GM12878 (cell line): ENCODE results near the gene TUBB3. TPM values are rescaled to one million over a fixed set of nuclear protein-coding genes. Genes with fewer than 3 reads are reported as not detected.

Source experiments
- ATAC-seq: fragments of 200-7000 bp; cut with Tn5 transposase; 3 replicates; pipeline ENCODE4 v1.9.1; 2020; ENCODE audit warnings: mild to moderate bottlenecking, moderate library complexity
- BruUV-seq: library from RNA; stranded (reverse); fragments of 400-500 nt; replicated peaks from 2 replicates; lab custom pipeline; 2021; lab: Mats Ljungman, UMichigan
- CTCF ChIA-PET: fragments of 300-600 bp; sonication (Branson Sonifier 250); formaldehyde crosslinking; extraction: SDS; loops from one replicate; lab custom pipeline; 2021; ENCODE audit warnings: inconsistent platforms; lab: Yijun Ruan, JAX
- POLR2A ChIA-PET: fragments of 350-600 bp; formaldehyde crosslinking; extraction: SDS; loops from one replicate; lab custom pipeline; 2021; ENCODE audit warnings: inconsistent platforms; lab: Charles Lee
- RAD21 ChIA-PET: fragments of 300-600 bp; sonication (Branson Sonifier 250); formaldehyde crosslinking; loops from one replicate; lab custom pipeline; 2023; ENCODE audit warnings: antibody characterized with exemption; ENCODE audit not compliant: unreplicated experiment; lab: Charles Lee
- SMC1A ChIA-PET: fragments of 300-600 bp; sonication (Branson Sonifier 250); formaldehyde crosslinking; loops from one replicate; lab custom pipeline; 2023; ENCODE audit not compliant: unreplicated experiment, uncharacterized antibody; lab: Charles Lee
- DNase-seq: peaks from one replicate; pipeline ENCODE4 v3.0.0-alpha.2; 2011; ENCODE audit warnings: low read depth, low spot score
- FAIRE-seq: peaks from 3 replicates; lab custom pipeline; 2011; peaks lifted over from hg19 to GRCh38; lab: Jason Lieb, UNC
- H2AFZ ChIP-seq: 2 replicates; pipeline ENCODE4 v1.6.0; 2011; ENCODE audit warnings: low read depth, low read length, control low read depth; ENCODE audit not compliant: control insufficient read depth
- H3K27ac ChIP-seq: 2 replicates; pipeline ENCODE4 v1.5.1; 2011; ENCODE audit warnings: control low read depth; ENCODE audit not compliant: control insufficient read depth, insufficient read depth
- H3K27me3 ChIP-seq, 2 experiments: replicated peaks in 1 of 2; 2 replicates each; pipeline versions ENCODE4 v1.6.0 to v1.6.1; 2011; ENCODE audit warnings: low read length in 1 of 2; ENCODE audit not compliant: control insufficient read depth in 2 of 2, insufficient read depth in 2 of 2
- H3K36me3 ChIP-seq, 2 experiments: 2 replicates each; pipeline ENCODE4 v1.5.1; 2011; ENCODE audit warnings: low read length in 1 of 2; ENCODE audit not compliant: control insufficient read depth in 2 of 2, insufficient read depth in 2 of 2
- H3K4me1 ChIP-seq: 2 replicates; pipeline ENCODE4 v1.6.1; 2011; ENCODE audit warnings: mild to moderate bottlenecking, low read length, moderate library complexity, mixed read lengths; ENCODE audit not compliant: control insufficient read depth, insufficient read depth
- H3K4me2 ChIP-seq: 2 replicates; pipeline ENCODE4 v1.6.0; 2011; ENCODE audit warnings: control low read depth; ENCODE audit not compliant: control insufficient read depth, insufficient read depth
- H3K4me3 ChIP-seq: fragments of 200-600 bp; sonication (generic); 2 replicates; pipeline ENCODE4 v1.5.1; 2016
- H3K79me2 ChIP-seq: 2 replicates; pipeline ENCODE4 v1.6.0; 2011; ENCODE audit warnings: low read length; ENCODE audit not compliant: control insufficient read depth, insufficient read depth
- H3K9ac ChIP-seq: 2 replicates; pipeline ENCODE4 v1.8.0; 2011; ENCODE audit warnings: low read length, control low read depth, mixed read lengths; ENCODE audit not compliant: control insufficient read depth, insufficient read depth
- H3K9me3 ChIP-seq: replicated peaks from 3 replicates; pipeline ENCODE4 v1.5.1; 2011; ENCODE audit warnings: mild to moderate bottlenecking, low read length; ENCODE audit not compliant: control insufficient read depth, insufficient read depth
- H4K20me1 ChIP-seq: 2 replicates; pipeline ENCODE4 v1.6.0; 2011; ENCODE audit not compliant: control insufficient read depth, insufficient read depth
- BHLHE40 ChIP-seq, 2 experiments: fragments of 450-650 bp in 1 of 2; IDR thresholded peaks; 2 replicates each; pipeline ENCODE4 v1.6.1; 2011 to 2017; ENCODE audit warnings: low read depth in 2 of 2, borderline replicate concordance in 1 of 2, improper control_type of control experiment in 1 of 2, low read length in 1 of 2, mild to moderate bottlenecking in 1 of 2
- HCFC1 ChIP-seq: fragments of 150-350 bp; IDR thresholded peaks from 2 replicates; pipeline ENCODE4 v1.6.1; 2014; ENCODE audit warnings: low read length
- MXI1 ChIP-seq: fragments of 150-350 bp; IDR thresholded peaks from 2 replicates; pipeline ENCODE4 v1.6.1; 2011; ENCODE audit warnings: low read depth, mild to moderate bottlenecking, inconsistent platforms, low read length, improper control_type of control experiment
- RBBP5 ChIP-seq: fragments of 200-600 bp; sonication (generic); conservative IDR thresholded peaks from 2 replicates; pipeline ENCODE4 v1.6.1; 2016
- WGBS: methylation state at CpG from one replicate; pipeline ENCODE4 v1.1.6; 2016; ENCODE audit warnings: low lambda C conversion rate; ENCODE audit not compliant: insufficient replicate concordance, insufficient coverage; ENCODE audit errors: missing lambda C conversion rate; 5-methylcytosine and 5-hydroxymethylcytosine counted together
- in situ Hi-C: fragments of 300-500 bp; cut with MboI; formaldehyde crosslinking; loops from 9 replicates; pipeline ENCODE4 v1.14.3; 2018; ENCODE audit warnings: mixed read lengths
- intact Hi-C: fragments of 100-400 bp; cut with micrococcal nuclease; formaldehyde crosslinking; loops from one replicate; pipeline ENCODE4 v1.14.2; 2022; ENCODE audit not compliant: unreplicated experiment
- polyA plus RNA-seq, 11 experiments: library from polyadenylated mRNA; depleted of rRNA in 4 of 11; unstranded in 6 of 11; stranded (reverse) in 5 of 11; fragments of >200 nt; fragmentation: Nextera tagmentation in 4 of 11; fragmentation: Illumina TruSeq in 1 of 11; extraction: Ambion mirVana in 4 of 11; extraction: Trizol in 1 of 11; gene quantifications; 1 replicate in 1 of 11; 2 replicates in 10 of 11; pipeline versions ENCODE4 v1.2.1 to v1.2.3, GENCODE V29; 2011 to 2016; ENCODE audit warnings: inconsistent platforms in 2 of 11, missing spikeins in 2 of 11, low read depth in 1 of 11
- total RNA-seq, 4 experiments: library from RNA; depleted of rRNA in 3 of 4; stranded (reverse); fragments of >200 nt in 3 of 4; fragmentation: Illumina TruSeq in 1 of 4; extraction: Trizol in 1 of 4; gene quantifications; 2 replicates each; pipeline versions ENCODE4 v1.2.1 to v1.2.3, GENCODE V29; 2013 to 2021
- TF ChIP-seq, protein P1 (sequence below): fragments of 450-650 bp; IDR thresholded peaks from 2 replicates; pipeline ENCODE4 v1.6.1; 2014; ENCODE audit warnings: mild to moderate bottlenecking

TUBB3 gene
- total and polyA plus RNA-seq, 10 of the 15 experiments (the other 5 are each of a cell fraction or from before 2014, with no cell fraction given): 0.09 to 2.5 (median 0.58) TPM; not detected in 1

DNA sequence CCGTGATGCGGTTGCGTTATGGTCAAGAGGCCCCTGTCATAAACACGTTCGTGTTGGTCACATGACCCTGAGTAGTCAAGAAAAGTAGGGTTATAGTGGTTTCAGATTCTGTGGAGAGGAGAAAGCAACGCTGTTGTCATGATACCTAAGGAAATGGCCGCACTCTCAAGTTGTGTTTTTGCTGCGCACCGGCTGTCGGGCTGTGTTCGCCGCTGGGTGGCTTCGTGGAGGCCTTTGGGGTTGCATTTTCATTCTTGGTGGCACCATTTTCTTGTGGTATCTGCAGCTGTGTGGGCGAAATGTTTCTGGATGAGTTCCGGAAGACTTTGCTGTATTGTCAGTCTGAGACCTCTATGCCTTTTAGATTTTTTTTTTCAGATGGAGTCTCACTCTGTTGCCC is 60.4 kb downstream of the TUBB3 start (continued):
- TF ChIP-seq HCFC1: no peak

DNA sequence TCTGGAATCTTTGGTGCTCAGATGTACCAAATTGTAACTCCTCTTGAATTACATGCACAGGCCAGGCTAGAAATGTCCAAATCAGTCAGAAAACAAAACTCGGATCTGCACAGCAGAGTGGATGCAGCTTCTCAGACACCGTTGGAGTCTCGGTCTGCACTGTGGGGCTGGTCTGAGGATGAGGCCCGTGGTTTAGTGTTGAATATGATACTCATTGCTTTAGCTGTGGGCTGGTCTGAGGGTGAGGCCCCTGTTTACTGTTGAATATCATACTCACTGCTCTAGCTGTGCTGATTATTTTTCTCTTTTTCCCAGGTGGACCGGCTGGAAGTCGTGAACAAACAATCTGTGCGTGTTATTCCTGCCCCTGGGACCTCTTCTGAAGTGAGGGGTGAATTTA is 61.1 kb downstream of the TUBB3 start:
- ChIA-PET SMC1A (no interaction called here), RAD21 (no interaction called here), CTCF (interaction anchor here (0.7 kb wide), 1 partner anchor 14 kb away, joined by 4 read pairs; no protein-coding TSS in a partner anchor), POLR2A (no interaction called here)
- Histone ChIP-seq H4K20me1 (no peaks in the 10 kb centered on the region), H3K27ac (no peak overlapping the region), H3K4me2 (no peak overlapping the region), H3K79me2 (no peaks in the 10 kb centered on the region), H3K4me1 (no peaks in the 10 kb centered on the region)
- BruUV-seq: no TSS peak
- DNase-seq (no peak), FAIRE-seq (no peak)
- 86% methylated on average over 7 of the region's 7 CpGs for WGBS
- in situ Hi-C loops: no loop called here
- no peak for TF ChIP-seq MXI1
- no peak for TF ChIP-seq RBBP5
- no peak for TF ChIP-seq BHLHE40 (IDR thresholded peaks at IDR 0.05; ENCODE audit: borderline replicate concordance in 1 of 2, low read depth in 2 of 2, low read length in 1 of 2)
- TF ChIP-seq, protein P1, sequence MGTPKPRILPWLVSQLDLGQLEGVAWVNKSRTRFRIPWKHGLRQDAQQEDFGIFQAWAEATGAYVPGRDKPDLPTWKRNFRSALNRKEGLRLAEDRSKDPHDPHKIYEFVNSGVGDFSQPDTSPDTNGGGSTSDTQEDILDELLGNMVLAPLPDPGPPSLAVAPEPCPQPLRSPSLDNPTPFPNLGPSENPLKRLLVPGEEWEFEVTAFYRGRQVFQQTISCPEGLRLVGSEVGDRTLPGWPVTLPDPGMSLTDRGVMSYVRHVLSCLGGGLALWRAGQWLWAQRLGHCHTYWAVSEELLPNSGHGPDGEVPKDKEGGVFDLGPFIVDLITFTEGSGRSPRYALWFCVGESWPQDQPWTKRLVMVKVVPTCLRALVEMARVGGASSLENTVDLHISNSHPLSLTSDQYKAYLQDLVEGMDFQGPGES: no peak
- TF ChIP-seq, all 136 proteins: peak for 0
- no peak overlapping the region for H2AFZ ChIP-seq
- no peak overlapping the region for H3K9ac ChIP-seq
- H3K9me3 ChIP-seq: no peaks in the 10 kb centered on the region
- intact Hi-C loops: no loop called here
- no peak overlapping the region for H3K4me3 ChIP-seq
- no peak for ATAC-seq
- peaks cover 27 to 36% of the 10 kb centered on the region in 2 experiments for H3K36me3 ChIP-seq
- H3K27me3 ChIP-seq: no peaks in the 10 kb centered on the region
